HG03439 (cell line): ENCODE measurements around the gene PHKA2.
"Not testable (repeated sequence)": the region's sequence is repeated elsewhere in the genome, so short reads cannot be mapped to it uniquely, and the experiment has no call there.

Source experiments
- ATAC-seq: cut with Tn5 transposase; IDR thresholded peaks from one replicate; pipeline ENCODE4 v1.9.1; 2021; ENCODE audit warnings: mild to moderate bottlenecking, moderate library complexity; ENCODE audit not compliant: unreplicated experiment

The PHKA2 gene

GRCh38 chrX:18983666-18984380 lies at the start of gene PHKA2:
Gene PHKA2, minus strand, starts transcription at chrX:18984114. Its CDS starts 182 bp downstream, at chrX:18983932.
- peak; percentile 57 for ATAC-seq

GRCh38 chrX:19030805-19031204 lies 46.9 kb upstream of the PHKA2 start:
- ATAC-seq = no peak

GRCh38 chrX:19028560-19028959 lies 44.6 kb upstream of the PHKA2 start:
- ATAC-seq = no peak

- no peak for ATAC-seq
Measured at GRCh38 chrX:19024366-19024765, 40.5 kb upstream of the PHKA2 start.

GRCh38 chrX:19019996-19020395 lies 36.1 kb upstream of the PHKA2 start:
- ATAC-seq = no peak

GRCh38 chrX:19017271-19017670 lies 33.4 kb upstream of the PHKA2 start:
- no peak for ATAC-seq

- not testable (repeated sequence) for ATAC-seq
Measured at GRCh38 chrX:19016614-19017013, 32.7 kb upstream of the PHKA2 start.

GRCh38 chrX:19007868-19008267 lies 24.0 kb upstream of the PHKA2 start:
- no peak for ATAC-seq

- no peak for ATAC-seq
Measured at GRCh38 chrX:19007011-19007410, 23.1 kb upstream of the PHKA2 start.

GRCh38 chrX:19005909-19006308 lies 22.0 kb upstream of the PHKA2 start:
- no peak for ATAC-seq

GRCh38 chrX:19003756-19004155 lies 19.8 kb upstream of the PHKA2 start:
- ATAC-seq = no peak

- no peak for ATAC-seq
Measured at GRCh38 chrX:18998653-18999052, 14.7 kb upstream of the PHKA2 start.

- ATAC-seq = no peak
Measured at GRCh38 chrX:18997916-18998315, 14.0 kb upstream of the PHKA2 start.

GRCh38 chrX:18996536-18996935 lies 12.6 kb upstream of the PHKA2 start:
- no peak for ATAC-seq

- ATAC-seq = no peak
Measured at GRCh38 chrX:18995221-18995620, 11.3 kb upstream of the PHKA2 start.

GRCh38 chrX:18994713-18995112 lies 10.8 kb upstream of the PHKA2 start:
- ATAC-seq = no peak

- ATAC-seq = no peak
Measured at GRCh38 chrX:18992829-18993228, 8.9 kb upstream of the PHKA2 start.

GRCh38 chrX:18985186-18985435 lies 1.2 kb upstream of the PHKA2 start:
- peak; percentile 8 for ATAC-seq

GRCh38 chrX:18984381-18985185 lies 669 bp upstream of the PHKA2 start:
- peak; percentile 83 for ATAC-seq

- ATAC-seq = no peak
Measured at GRCh38 chrX:18981124-18981807, 2.6 kb downstream of the PHKA2 start.

GRCh38 chrX:18980262-18980661 lies 3.7 kb downstream of the PHKA2 start:
- not testable (repeated sequence) for ATAC-seq

- ATAC-seq = no peak
Measured at GRCh38 chrX:18974993-18975392, 8.9 kb downstream of the PHKA2 start.
